GM19438 (cell line): Measurements from ENCODE around the gene C6orf136.

Source experiments
- ATAC-seq: cut with Tn5 transposase; IDR thresholded peaks from one replicate; pipeline ENCODE4 v1.9.1; 2021; ENCODE audit warnings: low read depth; ENCODE audit not compliant: unreplicated experiment

The C6orf136 gene

DNA sequence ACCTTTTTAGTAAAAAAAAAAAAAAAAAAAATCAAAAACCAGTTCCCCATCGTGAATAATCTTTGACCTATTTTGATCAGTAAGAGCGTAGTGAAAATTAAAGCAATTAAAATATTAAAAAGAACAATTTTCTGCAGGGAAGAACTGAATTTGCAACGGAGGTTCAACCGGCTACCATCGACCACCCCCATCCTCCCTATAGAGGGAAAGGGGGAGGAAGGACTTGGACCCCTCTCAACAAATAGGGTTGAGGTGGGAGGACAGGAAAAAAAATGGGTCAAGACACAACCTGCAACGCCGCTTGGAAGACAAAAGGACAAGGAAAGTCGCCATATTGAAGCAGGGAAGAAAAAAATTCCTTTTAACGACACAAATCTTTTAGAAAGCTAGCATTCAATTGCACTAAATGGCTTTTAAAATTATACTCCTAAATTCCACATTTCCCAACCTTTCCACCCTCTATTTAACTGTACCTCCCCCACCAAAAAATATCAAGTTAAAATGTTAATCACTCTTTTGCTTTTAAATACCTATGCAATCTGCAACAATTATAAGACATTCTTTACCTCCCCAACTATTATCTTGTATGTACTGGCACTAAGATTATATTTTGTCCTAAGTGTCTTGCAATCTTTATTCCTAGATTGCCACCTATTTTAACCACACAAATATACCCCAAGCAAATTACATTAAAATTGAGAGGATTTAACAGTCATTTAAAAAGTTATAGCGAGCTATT lies 31.5 kb upstream of the C6orf136 start:
- ATAC-seq: no peak

DNA sequence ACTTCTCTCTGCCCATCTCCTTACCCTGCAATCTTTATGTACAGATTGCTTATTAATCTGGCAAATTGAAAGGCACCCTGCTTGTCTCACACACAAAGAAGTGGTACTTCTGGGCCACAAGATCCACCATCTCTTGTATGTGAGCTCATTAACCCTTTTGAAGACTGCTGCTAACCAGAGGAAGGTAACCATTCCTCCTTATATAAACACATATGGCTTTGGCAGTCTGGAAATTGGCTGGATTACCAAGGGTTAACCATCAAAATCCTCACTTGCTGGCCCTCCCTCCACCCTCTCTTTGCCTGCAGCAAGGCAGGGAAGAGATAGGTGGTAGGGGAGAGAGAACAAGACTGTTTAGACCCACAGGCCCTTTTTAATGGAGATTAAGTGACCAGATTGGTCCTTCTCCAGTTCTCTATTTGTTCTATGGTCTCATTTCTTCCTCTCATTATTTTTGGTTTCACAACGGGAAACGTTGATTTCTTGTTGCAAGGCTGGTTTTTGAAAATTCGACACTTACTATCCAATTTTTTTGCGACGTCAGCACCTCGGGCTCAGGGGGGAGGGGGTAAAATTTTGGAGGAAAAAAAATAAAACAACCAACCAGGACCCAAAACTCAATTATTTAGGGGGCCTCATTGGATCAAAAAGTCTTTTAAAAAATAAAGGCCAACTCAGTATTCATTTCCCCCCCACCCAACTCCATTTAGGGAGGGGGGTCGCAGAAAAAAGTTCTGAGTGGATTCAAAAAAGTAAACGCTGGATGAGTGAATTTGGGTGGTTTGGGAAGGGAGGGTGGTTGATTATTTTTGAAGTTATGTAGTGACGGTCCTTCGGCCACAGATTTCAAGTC lies 30.7 kb upstream of the C6orf136 start:
- ATAC-seq: no peak

DNA sequence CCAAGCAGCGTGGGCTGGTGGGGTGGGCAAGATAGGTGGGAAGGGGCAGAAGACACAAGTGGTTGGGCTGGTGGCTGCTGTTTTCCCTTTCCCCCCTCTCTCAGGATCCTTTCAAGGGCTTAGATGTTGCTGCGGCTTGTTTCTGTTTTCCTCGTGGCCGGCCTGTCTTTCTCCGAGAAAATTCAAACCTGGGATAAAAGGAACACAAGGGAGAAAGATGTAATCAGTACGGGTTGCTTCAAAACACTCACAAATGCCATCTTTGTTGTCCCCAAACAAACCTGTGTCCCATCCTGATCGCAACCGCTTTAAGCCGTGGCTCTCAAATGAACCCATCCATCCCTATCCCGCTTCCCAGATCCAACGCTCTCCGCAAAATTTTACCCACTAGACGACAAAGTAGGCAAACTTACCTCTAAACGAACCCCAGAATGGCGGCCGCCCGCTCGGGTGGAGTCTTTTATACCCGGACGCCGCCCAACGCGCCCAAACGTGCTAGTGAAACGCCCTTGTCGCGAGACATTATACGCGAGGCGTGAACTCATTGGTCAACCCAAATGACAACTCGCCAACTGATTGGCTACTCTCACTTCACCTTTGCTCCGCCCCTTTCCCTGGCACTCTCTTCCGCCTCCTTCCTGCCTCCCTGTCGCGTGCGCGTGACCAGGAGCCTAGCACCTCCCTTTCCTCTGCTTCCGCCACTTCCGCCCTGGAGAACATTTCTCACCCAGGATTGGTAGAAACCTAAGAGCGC lies 29.9 kb upstream of the C6orf136 start, which contains the start of gene PPP1R10:
Gene PPP1R10, minus strand, starts transcription at position 433 of the 754 bp plus-strand sequence. CDS start 7,299 bp downstream, outside the sequence.
- ATAC-seq: peak; percentile 74

DNA sequence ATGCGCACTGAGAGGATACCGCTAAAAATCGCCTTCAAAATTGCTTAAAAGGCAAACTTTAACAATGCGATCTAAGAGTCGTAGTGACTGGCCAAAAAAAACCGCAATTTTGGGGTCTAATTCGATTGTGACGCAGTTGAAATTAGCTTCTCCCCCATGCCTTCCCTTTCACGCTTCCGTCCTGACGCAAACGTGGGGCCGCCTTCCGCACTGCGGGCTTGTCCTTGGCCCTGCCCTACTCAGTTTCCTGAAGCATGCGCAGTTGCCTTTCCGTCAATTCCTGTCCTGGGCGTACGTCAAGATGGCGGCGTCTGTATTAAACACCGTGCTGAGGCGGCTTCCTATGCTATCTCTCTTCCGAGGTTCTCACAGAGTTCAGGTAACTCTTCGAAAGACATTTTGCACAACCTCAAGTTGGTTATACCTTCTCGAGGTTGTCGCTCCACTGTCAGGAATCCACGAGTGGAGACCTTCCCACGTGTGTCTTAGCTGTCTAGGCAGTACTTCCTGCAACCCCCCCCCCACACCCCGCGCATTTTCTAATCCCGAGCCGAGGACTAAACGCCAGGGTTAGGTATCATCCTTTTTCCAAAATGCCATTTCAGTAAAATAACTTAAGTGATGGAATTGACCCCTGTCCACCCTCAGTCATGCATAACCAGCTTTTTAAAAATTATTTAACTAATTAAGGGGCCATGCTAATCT lies 29.2 kb upstream of the C6orf136 start, which contains the start of gene MRPS18B:
Gene MRPS18B, plus strand, starts transcription at position 276 of the 705 bp plus-strand sequence. Its CDS starts 26 bp downstream, at position 302.
- peak; percentile 68 for ATAC-seq

DNA sequence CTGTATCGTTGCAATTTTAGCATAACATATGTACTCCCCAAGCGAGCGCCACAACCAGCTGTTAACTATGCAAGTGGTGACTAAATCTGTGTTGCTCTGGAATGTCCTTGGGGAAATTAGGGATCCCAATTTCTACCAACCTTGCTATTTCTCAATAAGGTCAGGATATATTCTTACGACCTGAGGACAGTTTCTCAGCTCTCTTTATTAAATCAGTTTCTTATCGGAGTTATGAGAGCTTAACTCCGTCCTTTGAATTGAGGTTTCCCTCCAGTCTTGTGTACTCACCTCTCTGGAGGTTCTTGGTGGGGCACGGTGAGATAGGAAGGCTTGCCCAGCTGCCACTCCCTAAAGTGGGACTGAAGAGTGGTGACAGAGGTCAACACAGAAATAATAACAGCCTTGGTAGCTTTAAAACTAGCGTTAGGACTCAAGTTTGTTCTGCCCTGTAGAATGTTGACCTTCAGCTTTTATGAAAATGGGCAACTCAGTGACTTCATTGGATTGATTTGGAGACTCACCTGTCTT lies 28.6 kb upstream of the C6orf136 start:
- ATAC-seq: no peak

DNA sequence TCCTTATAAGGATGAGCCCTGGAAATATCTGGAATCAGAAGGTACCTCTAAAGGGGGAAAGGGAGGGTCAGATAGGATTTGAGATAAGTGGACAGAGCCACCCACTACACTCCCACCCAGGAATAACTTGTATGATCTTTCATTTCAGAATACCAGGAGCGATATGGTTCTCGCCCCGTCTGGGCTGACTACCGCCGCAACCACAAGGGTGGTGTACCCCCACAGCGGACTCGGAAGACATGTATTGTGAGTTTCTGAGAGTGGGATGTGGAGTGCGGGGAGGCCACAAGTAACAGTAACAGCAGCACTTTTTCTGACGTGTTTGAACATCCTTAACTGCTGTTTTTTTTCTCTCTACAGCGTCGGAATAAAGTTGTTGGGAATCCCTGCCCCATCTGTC lies 27.4 kb upstream of the C6orf136 start:
- ATAC-seq: no peak

DNA sequence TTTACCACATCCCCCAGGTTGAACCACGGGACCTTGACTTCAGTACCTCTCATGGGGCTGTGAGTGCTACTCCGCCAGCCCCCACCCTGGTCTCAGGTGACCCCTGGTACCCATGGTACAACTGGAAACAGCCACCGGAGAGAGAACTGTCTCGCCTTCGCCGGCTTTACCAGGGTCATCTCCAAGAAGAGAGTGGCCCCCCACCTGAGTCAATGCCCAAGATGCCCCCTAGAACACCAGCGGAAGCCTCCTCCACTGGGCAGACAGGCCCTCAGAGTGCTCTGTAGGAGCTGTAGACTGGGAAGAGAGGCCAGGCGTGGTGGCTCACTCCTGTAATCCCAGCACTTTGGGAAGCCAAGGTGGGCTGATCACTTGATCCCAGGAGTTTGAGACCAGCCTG lies 21.4 kb upstream of the C6orf136 start:
- ATAC-seq: no peak

DNA sequence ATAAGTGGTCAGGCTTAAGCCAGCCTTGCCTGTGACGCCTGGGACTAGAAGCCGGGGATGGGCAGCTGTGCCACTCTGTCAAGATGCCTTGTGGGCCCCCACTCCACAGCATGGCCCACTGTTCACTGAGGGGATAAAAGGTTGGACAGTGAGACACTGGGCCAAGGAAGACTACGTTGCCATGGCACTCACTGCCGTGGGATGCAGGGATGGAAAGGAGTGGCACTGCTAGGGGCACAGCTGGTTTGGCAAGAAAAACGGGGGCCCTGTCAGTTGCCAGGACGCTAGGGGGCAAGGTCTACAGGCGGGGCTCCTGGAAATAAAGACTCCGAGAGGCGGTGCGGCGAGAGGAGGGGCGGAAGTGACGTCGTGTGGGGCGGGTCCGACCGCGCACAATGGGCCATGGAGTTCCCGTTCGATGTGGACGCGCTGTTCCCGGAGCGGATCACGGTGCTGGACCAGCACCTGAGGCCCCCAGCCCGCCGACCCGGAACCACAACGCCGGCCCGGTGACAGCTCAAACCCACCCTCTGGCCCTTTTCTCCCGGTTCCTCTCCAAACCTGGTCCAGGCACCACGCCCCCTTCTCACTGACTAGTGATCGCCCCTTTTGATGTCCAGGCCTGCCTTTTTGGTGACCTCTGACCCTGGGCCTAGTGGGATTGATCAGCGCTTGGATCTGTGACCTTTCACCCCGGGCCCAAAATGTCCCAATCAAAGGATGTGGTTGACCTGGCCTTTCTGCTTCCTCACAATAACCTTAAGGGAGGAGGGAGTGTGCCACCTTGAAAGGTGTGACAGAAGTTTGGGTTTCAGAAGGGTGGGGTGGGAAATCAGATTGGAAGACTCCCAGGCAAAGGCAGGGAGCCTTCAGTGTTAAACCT lies 20.2 kb upstream of the C6orf136 start, which contains the start of gene ATAT1:
Gene ATAT1, plus strand, starts transcription at position 391 of the 883 bp plus-strand sequence.
- peak; percentile 77 for ATAC-seq

DNA sequence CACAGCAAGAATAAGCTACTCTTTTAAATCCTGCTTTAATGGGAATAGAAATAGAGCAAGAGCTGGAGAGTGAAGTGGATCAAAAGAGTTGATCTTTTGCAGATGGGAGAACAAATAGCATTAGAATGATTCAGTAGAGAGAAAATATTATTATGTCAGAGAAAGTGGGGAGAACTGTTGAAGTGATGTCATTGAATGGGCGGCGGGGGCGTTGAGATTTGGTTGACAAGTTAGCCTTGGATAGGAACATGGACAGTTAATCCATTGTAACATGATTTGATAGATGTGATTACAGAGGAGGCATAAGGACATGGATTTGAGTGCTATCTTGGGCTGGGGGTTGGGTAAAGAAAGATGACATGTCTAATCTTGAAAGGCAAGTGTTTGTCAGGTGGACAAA lies 11.1 kb upstream of the C6orf136 start:
- ATAC-seq: no peak

DNA sequence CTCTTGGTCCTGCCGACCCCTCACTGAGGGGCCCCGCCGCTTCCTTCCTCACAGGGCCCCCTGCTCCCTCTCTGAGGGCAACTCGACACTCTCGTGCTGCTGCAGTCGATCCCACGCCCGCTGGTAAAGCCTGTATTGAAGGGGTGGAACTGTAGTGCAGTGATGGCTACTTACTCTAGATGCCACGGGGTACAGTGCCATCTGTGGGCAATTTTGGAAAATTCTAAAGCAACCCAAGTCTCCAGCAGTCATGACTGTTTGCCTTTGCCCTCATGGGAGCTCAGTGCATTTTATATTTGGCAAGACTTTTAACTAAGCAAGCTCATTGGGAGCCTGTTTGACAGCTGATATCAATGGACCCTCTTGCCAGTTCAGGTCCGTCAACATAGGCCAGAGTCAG lies 6.5 kb upstream of the C6orf136 start:
- ATAC-seq: no peak

DNA sequence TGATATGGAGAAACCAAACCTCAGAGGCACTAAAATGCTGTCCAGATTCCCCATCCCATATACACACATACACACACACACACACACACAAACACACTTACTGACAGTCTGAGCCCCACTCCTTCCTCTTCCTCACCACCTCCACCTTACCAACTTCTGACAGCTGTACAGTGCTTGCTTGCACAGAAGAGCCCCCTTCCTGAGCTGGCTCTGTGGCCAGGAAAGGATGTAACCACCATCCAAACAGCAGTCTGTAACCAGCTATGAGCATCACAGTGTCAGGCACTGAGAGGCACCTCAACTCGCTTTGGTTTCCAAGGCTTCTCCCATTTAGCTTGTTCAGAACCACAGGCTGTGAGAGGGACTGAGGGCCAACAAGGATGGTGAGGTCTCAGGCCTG lies 5.9 kb upstream of the C6orf136 start:
- ATAC-seq: no peak

DNA sequence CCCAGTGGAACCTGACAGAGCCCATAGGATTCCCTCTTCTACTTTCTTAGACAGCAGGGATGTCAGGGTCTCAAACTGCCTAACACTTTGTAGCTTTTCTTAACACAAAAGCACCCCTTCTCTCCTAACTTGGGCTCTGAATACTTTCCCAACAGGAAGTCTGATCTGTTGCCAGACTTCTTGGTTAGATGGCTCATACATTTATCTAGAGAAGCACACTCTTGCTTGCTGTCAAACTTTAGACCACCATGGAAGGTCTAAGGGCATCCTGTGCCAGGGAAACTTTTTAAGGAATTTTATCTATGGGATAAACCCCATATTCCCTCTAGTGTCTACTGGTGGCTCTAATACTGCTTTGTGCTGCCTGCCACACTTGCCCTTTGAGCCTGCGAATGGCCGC lies 3.3 kb upstream of the C6orf136 start:
- ATAC-seq: no peak

DNA sequence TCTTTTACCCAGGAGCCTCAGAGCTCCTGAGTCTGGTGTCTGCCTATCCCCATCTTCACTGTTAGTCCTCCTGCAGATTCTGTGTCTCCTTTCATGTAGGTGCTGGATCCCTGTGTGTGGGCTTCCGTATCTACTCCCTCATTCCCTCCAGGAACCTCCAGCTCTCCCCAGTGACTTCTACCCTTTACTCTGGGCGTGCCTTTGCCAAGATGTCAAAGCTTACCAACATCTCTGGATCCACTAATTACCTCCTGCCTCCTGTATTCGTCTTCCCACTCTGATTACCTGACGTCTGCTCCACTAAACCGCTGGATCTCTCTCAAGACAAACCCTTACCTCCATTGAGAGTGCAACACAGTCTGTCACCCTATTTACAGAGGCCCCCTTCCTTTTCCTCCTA lies 2.2 kb upstream of the C6orf136 start:
- ATAC-seq: no peak

DNA sequence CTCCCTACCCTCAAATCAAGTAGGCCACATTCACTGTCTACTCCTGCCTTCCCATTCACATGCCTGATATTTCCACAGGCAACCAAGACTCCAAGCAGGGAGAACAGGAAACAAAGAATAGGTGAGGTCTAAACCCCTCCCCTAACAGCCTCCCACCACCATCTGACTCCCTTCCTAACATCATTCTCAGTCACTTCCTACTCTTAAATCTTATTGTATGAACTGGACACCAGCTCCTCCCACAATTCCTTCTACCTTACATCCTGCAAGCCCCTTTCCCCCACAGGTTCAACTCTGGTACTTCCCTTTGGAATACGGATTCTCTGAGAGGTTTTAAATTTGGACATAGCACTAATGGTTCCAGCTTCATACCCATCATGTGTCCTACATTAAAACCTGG lies 944 bp upstream of the C6orf136 start:
- no peak for ATAC-seq

DNA sequence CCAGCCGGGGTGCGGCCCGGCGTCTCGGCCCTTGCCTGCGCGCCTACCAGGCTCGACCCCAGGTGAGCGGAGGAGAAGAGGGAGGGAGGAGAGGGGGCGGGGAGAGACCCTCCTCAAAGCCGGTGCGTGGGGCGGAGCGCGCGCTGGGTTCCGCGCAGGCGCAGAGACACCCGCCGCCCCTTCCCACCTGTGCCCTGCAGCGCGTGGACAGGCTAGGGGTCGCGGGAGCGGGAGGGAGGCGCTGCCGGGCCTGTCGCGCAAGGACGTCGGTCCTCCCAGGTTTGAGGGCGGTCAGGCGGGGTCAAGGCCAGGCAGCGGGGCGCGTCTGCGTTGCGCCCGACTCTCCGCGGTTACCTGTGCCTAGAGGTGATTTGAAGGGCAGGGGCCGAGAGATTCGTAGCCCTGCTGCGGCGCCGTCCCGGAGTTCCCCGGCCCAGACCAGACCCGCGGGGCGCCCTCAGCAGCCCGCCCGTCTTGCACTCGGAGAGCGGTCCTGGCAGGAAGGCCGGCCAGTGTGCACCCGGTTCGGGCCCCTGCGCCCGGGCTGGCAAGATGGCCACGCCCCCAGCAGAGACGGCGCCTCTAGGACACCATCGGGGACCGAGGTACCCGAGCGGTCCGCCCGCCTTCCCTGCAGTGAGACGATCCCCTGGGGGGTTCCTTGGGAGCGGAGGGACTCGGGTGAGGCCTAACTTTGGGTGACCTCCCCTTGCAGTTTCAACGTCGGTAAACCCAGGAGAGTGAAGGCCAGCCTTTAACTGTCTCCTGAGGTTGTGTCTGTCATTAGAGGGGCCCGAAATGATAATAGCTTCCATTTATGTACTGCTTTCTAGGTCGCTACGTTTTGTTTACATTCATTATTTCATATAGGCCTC lies 546 bp downstream of the C6orf136 start:
- peak; percentile 57 for ATAC-seq

DNA sequence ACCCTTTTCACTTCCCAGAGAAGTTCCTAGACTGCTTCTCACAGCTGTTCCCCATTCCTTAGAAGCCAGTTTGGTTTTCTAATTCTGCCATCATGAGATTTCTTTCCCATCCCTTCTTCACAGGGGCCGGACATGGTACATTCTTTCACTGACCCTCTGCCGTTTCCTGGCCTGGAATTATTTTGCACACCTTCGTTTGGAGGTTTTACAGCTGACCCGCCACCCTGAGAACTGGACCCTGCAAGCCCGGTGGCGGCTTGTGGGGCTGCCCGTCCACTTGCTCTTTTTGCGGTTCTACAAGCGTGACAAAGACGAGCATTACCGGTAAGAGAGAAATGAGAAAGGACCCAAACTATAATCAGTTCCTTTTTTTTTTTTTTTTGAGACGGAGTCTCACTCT lies 4.2 kb downstream of the C6orf136 start:
- no peak for ATAC-seq

DNA sequence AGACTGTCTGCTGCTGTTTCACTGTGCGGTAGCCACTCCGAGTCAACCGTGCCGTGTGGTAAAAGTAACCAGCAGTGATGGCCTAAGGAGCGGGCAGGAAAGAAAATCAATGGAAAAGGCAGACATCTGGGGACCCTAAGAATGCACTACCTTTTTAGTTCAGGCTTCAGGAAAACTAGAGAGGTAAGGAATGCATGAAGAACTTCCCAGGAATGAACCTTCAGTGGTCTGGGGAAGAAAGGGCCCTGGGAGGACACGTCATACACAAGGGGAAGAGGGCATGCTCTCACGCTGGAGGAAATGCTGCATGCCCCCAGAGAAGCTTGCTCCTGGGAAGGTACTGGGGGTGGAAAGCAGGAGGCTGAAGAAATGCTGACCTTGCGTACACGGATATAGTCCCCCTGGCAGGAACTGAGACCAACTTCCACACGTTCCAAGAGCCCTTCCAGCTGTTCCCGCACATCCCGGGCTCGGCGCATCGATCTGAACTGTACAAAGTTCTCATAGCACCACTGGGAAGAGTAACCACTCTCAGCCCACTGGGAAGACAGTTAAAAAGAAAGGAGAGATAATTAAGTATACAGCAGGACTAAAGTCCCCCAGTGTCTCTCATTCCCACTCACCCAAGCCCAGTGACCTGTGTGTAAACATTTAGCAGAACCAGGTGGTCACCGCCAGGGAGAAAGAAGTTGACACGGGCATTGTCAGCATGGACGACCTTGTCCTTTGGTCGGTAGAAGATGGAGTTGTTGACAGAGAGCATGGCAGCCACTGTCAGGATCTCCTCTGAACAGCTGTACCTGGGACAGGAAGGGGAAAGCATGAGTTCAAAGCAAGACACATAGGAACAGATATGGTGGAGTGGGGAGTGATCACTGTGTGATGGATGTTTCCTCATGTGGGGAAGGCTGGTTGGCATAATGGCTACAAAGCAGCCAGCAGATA lies 8.1 kb downstream of the C6orf136 start:
- ATAC-seq: no peak
